Measurements from ENCODE around the gene FNDC10.

GRCh38 chr1:1610796-1611195 is 10.9 kb upstream of the FNDC10 start:
- TF ChIP-seq CTCF (IDR thresholded peaks at IDR 0.05) (no peak), EZH2 (IDR thresholded peaks at IDR 0.05) (no peak), EZH2phosphoT487 (IDR thresholded peaks at IDR 0.05) (no peak)

Measured in neural progenitor cell (in vitro differentiated cells).